Thyroid gland (tissue), 4 donors: ENCODE results near the gene OTOP3.

Source experiments
- POLR2A ChIP-seq, 2 donors: fragments of 450-650 bp; IDR thresholded peaks; one replicate each; pipeline ENCODE4 v1.6.1; 2017; ENCODE audit warnings: antibody characterized with exemption in 2 of 2, mild to moderate bottlenecking in 2 of 2, moderate library complexity in 1 of 2
- TF ChIP-seq, protein P1 (sequence below), 6 experiments: fragments of 200-600 bp in 3 of 6; fragments of 450-650 bp in 3 of 6; sonication (generic) in 3 of 6; IDR thresholded peaks; one replicate each; pipeline ENCODE4 v1.5.1; 2016 to 2019; ENCODE audit warnings: antibody characterized with exemption in 6 of 6, mild to moderate bottlenecking in 2 of 6, inconsistent platforms in 1 of 6, moderate library complexity in 1 of 6

DNA sequence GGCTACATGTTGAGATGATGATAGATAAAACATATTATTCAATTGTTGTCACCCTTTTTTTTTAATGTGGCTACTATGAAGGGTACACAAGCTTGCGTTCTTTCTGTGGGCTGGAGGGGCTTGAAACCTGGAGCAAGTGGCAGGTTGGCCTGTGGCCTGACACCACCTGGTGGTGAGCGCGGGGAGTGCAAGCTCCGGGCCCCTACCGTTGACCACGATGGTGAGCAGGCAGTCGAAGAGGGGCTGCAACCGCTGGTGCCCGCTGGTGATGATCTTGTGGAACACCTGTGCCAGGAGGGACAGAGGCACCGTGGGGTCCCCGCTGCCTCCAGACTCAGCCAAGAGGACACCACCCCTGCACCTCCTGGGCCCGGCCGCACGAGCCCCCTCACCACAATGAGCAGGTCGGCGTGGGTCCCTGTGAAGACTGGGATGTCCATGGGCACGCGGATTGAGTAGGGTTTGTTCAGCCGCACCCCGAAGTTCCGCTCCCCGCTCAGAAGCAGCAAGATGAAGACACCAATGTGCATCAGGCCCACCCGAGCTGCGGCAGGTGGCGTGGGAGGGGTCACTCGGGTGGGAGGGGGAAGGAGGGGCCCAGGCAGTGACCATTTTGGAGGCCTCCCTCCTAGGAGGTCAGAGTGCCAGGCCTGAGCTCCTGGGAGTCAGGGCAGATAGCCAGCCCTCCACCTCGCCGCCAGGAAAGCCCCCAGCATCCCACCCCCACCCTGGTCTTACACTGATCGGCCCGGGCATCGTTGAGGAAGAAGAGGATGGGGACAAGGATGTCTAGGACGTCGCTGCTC lies 22.4 kb downstream of the OTOP3 start:
- no peak for TF ChIP-seq POLR2A (IDR thresholded peaks at IDR 0.05)
- TF ChIP-seq, protein P1, sequence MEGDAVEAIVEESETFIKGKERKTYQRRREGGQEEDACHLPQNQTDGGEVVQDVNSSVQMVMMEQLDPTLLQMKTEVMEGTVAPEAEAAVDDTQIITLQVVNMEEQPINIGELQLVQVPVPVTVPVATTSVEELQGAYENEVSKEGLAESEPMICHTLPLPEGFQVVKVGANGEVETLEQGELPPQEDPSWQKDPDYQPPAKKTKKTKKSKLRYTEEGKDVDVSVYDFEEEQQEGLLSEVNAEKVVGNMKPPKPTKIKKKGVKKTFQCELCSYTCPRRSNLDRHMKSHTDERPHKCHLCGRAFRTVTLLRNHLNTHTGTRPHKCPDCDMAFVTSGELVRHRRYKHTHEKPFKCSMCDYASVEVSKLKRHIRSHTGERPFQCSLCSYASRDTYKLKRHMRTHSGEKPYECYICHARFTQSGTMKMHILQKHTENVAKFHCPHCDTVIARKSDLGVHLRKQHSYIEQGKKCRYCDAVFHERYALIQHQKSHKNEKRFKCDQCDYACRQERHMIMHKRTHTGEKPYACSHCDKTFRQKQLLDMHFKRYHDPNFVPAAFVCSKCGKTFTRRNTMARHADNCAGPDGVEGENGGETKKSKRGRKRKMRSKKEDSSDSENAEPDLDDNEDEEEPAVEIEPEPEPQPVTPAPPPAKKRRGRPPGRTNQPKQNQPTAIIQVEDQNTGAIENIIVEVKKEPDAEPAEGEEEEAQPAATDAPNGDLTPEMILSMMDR (IDR thresholded peaks at IDR 0.05) = peak; percentile 82 to 93 (median 86)
